Mucosa of descending colon (tissue), 3 donors: ENCODE data around the gene THSD7A. TPM values are rescaled to one million over a fixed set of nuclear protein-coding genes. Genes with fewer than 3 reads are reported as not detected.

Experiments used
- ATAC-seq: fragments of 200-7000 bp; cut with Tn5 transposase; one replicate; pipeline ENCODE4 v1.9.1; 2020; ENCODE audit warnings: mild to moderate bottlenecking, moderate library complexity
- DNase-seq, 3 donors: peaks; one replicate each; pipeline ENCODE4 v3.0.0-alpha.2; 2020
- H3K36me3 ChIP-seq: fragments of 200-600 bp; one replicate; pipeline ENCODE4 v1.8.0; 2021; ENCODE audit warnings: low read depth, mild to moderate bottlenecking
- H3K4me1 ChIP-seq: fragments of 200-600 bp; one replicate; pipeline ENCODE4 v1.8.0; 2021; ENCODE audit warnings: low read depth, mild to moderate bottlenecking
- H3K4me3 ChIP-seq: fragments of 200-600 bp; one replicate; pipeline ENCODE4 v1.8.0; 2021; ENCODE audit warnings: mild to moderate bottlenecking
- H3K9me3 ChIP-seq: fragments of 200-600 bp; one replicate; pipeline ENCODE4 v1.8.0; 2021; ENCODE audit warnings: mild to moderate bottlenecking
- intact Hi-C, 2 donors: fragments of 100-400 bp; cut with DNase I in 1 of 2; cut with micrococcal nuclease in 1 of 2; formaldehyde crosslinking; loops; one replicate each; pipeline versions ENCODE4 v1.11.0 to v1.11.1; 2022; cut with DNase I, micrococcal nuclease
- total RNA-seq, 3 donors: library from RNA; stranded (reverse); fragmentation: NEBNext Ultra II Directional in 2 of 3; extraction: Animal tissue kit (Norgen Biotek cat#: 25700) in 2 of 3; gene quantifications; one replicate each; pipeline versions ENCODE4 v1.2.1 to v1.2.4, GENCODE V29; 2021 to 2023
- TF ChIP-seq, protein P1 (sequence below): fragments of 200-600 bp; IDR thresholded peaks from one replicate; pipeline ENCODE4 v1.8.0; 2022; ENCODE audit warnings: antibody characterized with exemption, mild to moderate bottlenecking
- donor health status: DM: no; HTN: no; CAD: no; lungs with moderate emphysema.
- donor health status: DM: no; HTN: no; CAD: no.
- donor health status: DM: no; HTN: yes; CAD: no.

THSD7A gene
- total RNA-seq, 3 donors from 2014 or later = 1.0 to 5.4 (median 3.4) TPM

DNA sequence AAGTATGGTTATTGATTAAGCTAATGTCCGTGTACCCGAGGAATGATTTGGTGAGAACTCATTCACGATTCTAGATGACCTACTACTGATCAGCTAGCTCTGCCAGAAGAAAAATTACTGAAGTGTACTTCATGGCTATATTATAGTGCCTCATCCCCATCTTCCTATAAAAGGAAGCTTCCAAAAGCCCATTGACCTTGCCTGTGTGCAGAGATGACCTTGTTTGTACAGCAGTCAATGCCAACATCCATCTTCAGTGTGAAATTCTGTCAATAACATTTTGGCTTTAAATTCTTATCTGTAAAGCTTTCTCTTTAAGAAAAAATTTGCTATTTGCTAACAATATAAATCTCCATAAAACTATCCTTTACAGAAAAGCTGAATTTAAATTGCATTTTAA lies 315.7 kb downstream of the THSD7A start:
- no peaks in the 10 kb centered on the region for H3K4me1 ChIP-seq
- no peaks in the 10 kb centered on the region for H3K9me3 ChIP-seq
- no peaks in the 10 kb centered on the region for H3K36me3 ChIP-seq
- TF ChIP-seq, protein P1, sequence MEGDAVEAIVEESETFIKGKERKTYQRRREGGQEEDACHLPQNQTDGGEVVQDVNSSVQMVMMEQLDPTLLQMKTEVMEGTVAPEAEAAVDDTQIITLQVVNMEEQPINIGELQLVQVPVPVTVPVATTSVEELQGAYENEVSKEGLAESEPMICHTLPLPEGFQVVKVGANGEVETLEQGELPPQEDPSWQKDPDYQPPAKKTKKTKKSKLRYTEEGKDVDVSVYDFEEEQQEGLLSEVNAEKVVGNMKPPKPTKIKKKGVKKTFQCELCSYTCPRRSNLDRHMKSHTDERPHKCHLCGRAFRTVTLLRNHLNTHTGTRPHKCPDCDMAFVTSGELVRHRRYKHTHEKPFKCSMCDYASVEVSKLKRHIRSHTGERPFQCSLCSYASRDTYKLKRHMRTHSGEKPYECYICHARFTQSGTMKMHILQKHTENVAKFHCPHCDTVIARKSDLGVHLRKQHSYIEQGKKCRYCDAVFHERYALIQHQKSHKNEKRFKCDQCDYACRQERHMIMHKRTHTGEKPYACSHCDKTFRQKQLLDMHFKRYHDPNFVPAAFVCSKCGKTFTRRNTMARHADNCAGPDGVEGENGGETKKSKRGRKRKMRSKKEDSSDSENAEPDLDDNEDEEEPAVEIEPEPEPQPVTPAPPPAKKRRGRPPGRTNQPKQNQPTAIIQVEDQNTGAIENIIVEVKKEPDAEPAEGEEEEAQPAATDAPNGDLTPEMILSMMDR = no peak
- H3K4me3 ChIP-seq = no peak overlapping the region
- no peak for DNase-seq
- no peak for ATAC-seq
- intact Hi-C loops = no loop called here

GRCh38 chr7:11513460-11513859 lies 318.5 kb downstream of the THSD7A start:
- no peak overlapping the region for H3K4me3 ChIP-seq
- DNase-seq = no peak
- ATAC-seq = no peak
- no peaks in the 10 kb centered on the region for H3K36me3 ChIP-seq
- H3K9me3 ChIP-seq = no peaks in the 10 kb centered on the region
- TF ChIP-seq, protein P1 = no peak
- intact Hi-C loops = no loop called here
- no peaks in the 10 kb centered on the region for H3K4me1 ChIP-seq

- H3K4me1 ChIP-seq = no peaks in the 10 kb centered on the region
- TF ChIP-seq, protein P1 = no peak
- ATAC-seq (no peak), DNase-seq (no peak)
- H3K36me3 ChIP-seq = no peaks in the 10 kb centered on the region
- intact Hi-C loops = no loop called here
- H3K9me3 ChIP-seq = peaks cover 3% of the 10 kb centered on the region
- no peak overlapping the region for H3K4me3 ChIP-seq
These were observed 324.1 kb downstream of the THSD7A start for GRCh38 chr7:11507929-11508328.

GRCh38 chr7:11506417-11506816 lies 325.6 kb downstream of the THSD7A start:
- H3K36me3 ChIP-seq = no peaks in the 10 kb centered on the region
- TF ChIP-seq, protein P1 = no peak
- DNase-seq = no peak
- no peak for ATAC-seq
- H3K9me3 ChIP-seq = peaks cover 7% of the 10 kb centered on the region
- intact Hi-C loops = no loop called here
- no peaks in the 10 kb centered on the region for H3K4me1 ChIP-seq
- H3K4me3 ChIP-seq = no peak overlapping the region

DNA sequence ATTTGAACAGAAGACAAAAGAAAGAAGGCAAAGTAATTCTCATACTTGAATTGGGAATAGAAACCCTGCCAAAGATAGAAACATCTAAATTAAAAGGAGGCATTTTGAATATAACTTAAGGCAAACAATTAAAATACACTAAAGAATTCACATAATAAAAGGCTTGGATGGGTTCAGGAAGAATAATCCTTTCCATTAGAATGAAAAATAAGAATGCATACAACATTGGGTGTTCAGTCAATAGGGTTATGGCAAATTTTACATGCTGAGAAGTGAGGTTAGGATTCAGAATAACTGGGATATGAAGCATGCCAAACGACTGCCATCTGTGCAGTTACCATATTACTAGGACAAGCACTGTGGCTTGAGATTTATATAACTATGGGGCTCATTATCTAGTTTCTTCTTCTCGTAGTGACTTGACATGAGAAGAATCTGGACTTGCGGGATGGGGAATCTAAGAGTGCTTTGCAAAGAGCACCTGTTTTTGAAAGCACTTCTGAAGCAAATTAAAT lies 326.5 kb downstream of the THSD7A start:
- ATAC-seq = no peak
- H3K4me1 ChIP-seq = no peaks in the 10 kb centered on the region
- intact Hi-C loops = no loop called here

More for the DNA sequence above, 326.5 kb downstream of the THSD7A start:
- no peaks in the 10 kb centered on the region for H3K36me3 ChIP-seq
- TF ChIP-seq, protein P1 = no peak
- no peak for DNase-seq
- H3K9me3 ChIP-seq = peaks cover 14% of the 10 kb centered on the region
- no peak overlapping the region for H3K4me3 ChIP-seq
